HepG2 (cell line): ENCODE results near the gene DYTN. TPM values are rescaled to one million over a fixed set of nuclear protein-coding genes. Genes with fewer than 3 reads are reported as not detected.
A peak's percentile ranks its signal among the peaks of the same experiment; 100 is the strongest.

Experiments used
- AFF4 ChIP-seq: sonication (generic); formaldehyde crosslinking; IDR thresholded peaks from 2 replicates; pipeline ENCODE4 v1.4.0; 2020; ENCODE audit warnings: missing genetic modification reagents
- ATF2 ChIP-seq: sonication (generic); formaldehyde crosslinking; IDR thresholded peaks from 2 replicates; pipeline ENCODE4 v1.4.0; 2020; ENCODE audit warnings: missing genetic modification reagents
- CHD2 ChIP-seq: IDR thresholded peaks from 2 replicates; pipeline ENCODE4 v1.6.1; 2011; ENCODE audit warnings: low read depth, low read length, improper control_type of control experiment
- FOXA3 ChIP-seq: IDR thresholded peaks from 2 replicates; pipeline ENCODE4 v1.6.1; 2016; ENCODE audit warnings: missing genetic modification reagents, missing compliant biosample characterization
- GPBP1L1 ChIP-seq: sonication (generic); formaldehyde crosslinking; IDR thresholded peaks from 2 replicates; pipeline ENCODE4 v1.5.0; 2020; ENCODE audit warnings: mild to moderate bottlenecking, missing genetic modification reagents
- HNRNPH1 ChIP-seq: fragments of 200-400 bp; formaldehyde crosslinking; optimal IDR thresholded peaks from 2 replicates; pipeline ENCODE3; 2017; ENCODE audit warnings: mild to moderate bottlenecking, low read depth, low read length
- IRX3 ChIP-seq: sonication (generic); formaldehyde crosslinking; IDR thresholded peaks from 2 replicates; pipeline ENCODE4 v1.8.1; 2023; ENCODE audit warnings: mild to moderate bottlenecking, low read depth, missing genetic modification reagents, borderline replicate concordance
- NCOA1 ChIP-seq: sonication (generic); formaldehyde crosslinking; IDR thresholded peaks from 2 replicates; pipeline ENCODE4 v1.9.0; 2021; ENCODE audit warnings: missing genetic modification reagents
- NR3C1 ChIP-seq: sonication (generic); formaldehyde crosslinking; IDR thresholded peaks from 2 replicates; pipeline ENCODE4 v1.4.0; 2020; ENCODE audit warnings: missing genetic modification reagents
- PHF8 ChIP-seq: sonication (generic); formaldehyde crosslinking; IDR thresholded peaks from 2 replicates; pipeline ENCODE4 v1.5.0; 2020; ENCODE audit warnings: missing genetic modification reagents
- PPARG ChIP-seq: conservative IDR thresholded peaks from 2 replicates; pipeline ENCODE4 v1.6.1; 2016; ENCODE audit warnings: missing biosample characterization, missing genetic modification reagents
- PTBP1 ChIP-seq: fragments of 200-400 bp; formaldehyde crosslinking; IDR thresholded peaks from 2 replicates; pipeline ENCODE4 v1.6.1; 2018; ENCODE audit warnings: low read length, low read depth; ENCODE audit not compliant: poor library complexity, severe bottlenecking
- SRF ChIP-seq: IDR thresholded peaks from 2 replicates; pipeline ENCODE4 v1.6.1; 2011; ENCODE audit warnings: mild to moderate bottlenecking, low read depth, low read length, moderate library complexity
- ZBTB7A ChIP-seq: sonication (generic); formaldehyde crosslinking; IDR thresholded peaks from 2 replicates; pipeline ENCODE4 v1.8.0; 2022; ENCODE audit warnings: mild to moderate bottlenecking, missing genetic modification reagents
- ZFAT ChIP-seq: sonication (generic); formaldehyde crosslinking; conservative IDR thresholded peaks from 2 replicates; pipeline ENCODE4 v1.8.1; 2023; ENCODE audit warnings: missing genetic modification reagents, inconsistent platforms
- ZFP37 ChIP-seq: sonication (generic); formaldehyde crosslinking; IDR thresholded peaks from 2 replicates; pipeline ENCODE4 v1.4.0; 2020; ENCODE audit warnings: missing genetic modification reagents, borderline replicate concordance
- ZHX1 ChIP-seq: sonication (generic); formaldehyde crosslinking; IDR thresholded peaks from 2 replicates; pipeline ENCODE4 v1.8.1; 2022; ENCODE audit warnings: low read depth, mild to moderate bottlenecking, missing genetic modification reagents
- ZNF234 ChIP-seq: sonication (generic); formaldehyde crosslinking; conservative IDR thresholded peaks from 2 replicates; pipeline ENCODE4 v1.5.1; 2020; ENCODE audit warnings: mild to moderate bottlenecking, missing genetic modification reagents
- ZNF598 ChIP-seq: sonication (generic); formaldehyde crosslinking; IDR thresholded peaks from 2 replicates; pipeline ENCODE4 v1.5.1; 2020; ENCODE audit warnings: mild to moderate bottlenecking, missing genetic modification reagents, borderline replicate concordance
- ZNF850 ChIP-seq: sonication (generic); formaldehyde crosslinking; conservative IDR thresholded peaks from 2 replicates; pipeline ENCODE4 v1.9.0; 2021; ENCODE audit warnings: mild to moderate bottlenecking, missing genetic modification reagents
- polyA plus RNA-seq, 8 experiments: library from polyadenylated mRNA; depleted of rRNA in 3 of 8; stranded (reverse) in 7 of 8; unstranded in 1 of 8; fragments of >200 nt; fragmentation: Illumina TruSeq in 4 of 8; extraction: Trizol in 4 of 8; gene quantifications; 2 replicates each; pipeline versions ENCODE4 v1.2.1 to v1.2.3, GENCODE V29; 2011 to 2016; ENCODE audit warnings: low read depth in 4 of 8, missing spikeins in 1 of 8, mixed read lengths in 1 of 8; ENCODE audit not compliant: insufficient read depth in 1 of 8
- total RNA-seq, 5 experiments: library from RNA; depleted of rRNA; stranded (reverse); fragments of >200 nt; fragmentation: Illumina TruSeq; extraction: Trizol; gene quantifications; 2 replicates each; pipeline ENCODE4 v1.2.3, GENCODE V29; 2016; ENCODE audit warnings: low read depth in 1 of 5

DYTN gene
- total and polyA plus RNA-seq, 2 of the 13 experiments (the other 11 are each of a cell fraction or from before 2014, with no cell fraction given) = not detected

GRCh38 chr2:206765242-206766056, 47.3 kb upstream of the DYTN start, which contains the start of the genes FASTKD2 and MDH1B (continued):
- TF ChIP-seq ZBTB7A = no peak
- no peak for TF ChIP-seq ZFAT (CRISPR knock-in tag)
- no peak for TF ChIP-seq NR3C1 (CRISPR knock-in tag)
- TF ChIP-seq ZHX1 (CRISPR knock-in tag) = no peak
- TF ChIP-seq SRF = 0 out of 2 replicates have a peak, but pooled peaks have one; percentile 45
- no peak; the same call in 1 of the 2 replicates for TF ChIP-seq NCOA1 (CRISPR knock-in tag)
- TF ChIP-seq HNRNPH1 = no peak
- TF ChIP-seq CHD2 = peak; percentile 97
- TF ChIP-seq IRX3 (CRISPR knock-in tag) = peak; percentile 78; the same call in 1 of the 2 replicates
- no peak for TF ChIP-seq PTBP1
- no peak for TF ChIP-seq ZNF850 (CRISPR knock-in tag)
- peak; percentile 97 for TF ChIP-seq PHF8 (CRISPR knock-in tag)
- TF ChIP-seq AFF4 (CRISPR knock-in tag) = no peak
- TF ChIP-seq ZFP37 (CRISPR knock-in tag) = peak; percentile 64; the same call in 1 of the 2 replicates
- TF ChIP-seq ATF2 = peak; percentile 58
- TF ChIP-seq GPBP1L1 (CRISPR knock-in tag) = no peak
- TF ChIP-seq PPARG (CRISPR knock-in tag) = peak; percentile 56; the same call in 1 of the 2 replicates
- peak; percentile 70 for TF ChIP-seq FOXA3 (CRISPR knock-in tag)
- TF ChIP-seq ZNF234 (CRISPR knock-in tag) = 0 out of 2 replicates have a peak, but pooled peaks have one; percentile 29
- peak; percentile 82 for TF ChIP-seq ZNF598 (CRISPR knock-in tag)
